Subcutaneous abdominal adipose tissue (tissue), 5 donors: Measurements from ENCODE around the gene TUBA8.
A peak's percentile ranks its signal among the peaks of the same experiment; 100 is the strongest.
"Not testable (repeated sequence)": the region's sequence is repeated elsewhere in the genome, so short reads cannot be mapped to it uniquely, and the experiment has no call there.

Experiments
- H3K27ac ChIP-seq: one replicate; pipeline ENCODE4 v1.7.0; 2013; ENCODE audit warnings: low read depth, mild to moderate bottlenecking, inconsistent platforms, low read length, moderate library complexity
- H3K27me3 ChIP-seq, 5 donors: one replicate each; pipeline ENCODE4 v1.7.0; 2013; ENCODE audit warnings: low read length in 5 of 5, inconsistent platforms in 1 of 5; ENCODE audit not compliant: control insufficient read depth in 5 of 5, insufficient read depth in 4 of 5
- H3K36me3 ChIP-seq, 5 donors: one replicate each; pipeline ENCODE4 v1.7.0; 2013; ENCODE audit warnings: low read length in 5 of 5; ENCODE audit not compliant: control insufficient read depth in 5 of 5, insufficient read depth in 5 of 5
- H3K4me1 ChIP-seq, 5 donors: one replicate each; pipeline ENCODE4 v1.7.0; 2013; ENCODE audit warnings: low read length in 5 of 5, mild to moderate bottlenecking in 3 of 5, moderate library complexity in 1 of 5; ENCODE audit not compliant: control insufficient read depth in 5 of 5, insufficient read depth in 5 of 5
- H3K4me3 ChIP-seq, 5 donors: one replicate each; pipeline ENCODE4 v1.7.0; 2013; ENCODE audit warnings: low read length in 5 of 5, low read depth in 1 of 5
- H3K9ac ChIP-seq, 5 donors: one replicate each; pipeline ENCODE4 v1.7.0; 2013; ENCODE audit warnings: low read length in 5 of 5, mild to moderate bottlenecking in 4 of 5, moderate library complexity in 3 of 5
- H3K9me3 ChIP-seq, 5 donors: one replicate each; pipeline ENCODE4 v1.7.0; 2013; ENCODE audit warnings: low read length in 5 of 5; ENCODE audit not compliant: control insufficient read depth in 5 of 5
- donor health status: healthy.
- donor health status: healthy.
- donor health status: healthy.
- donor health status: healthy.
- donor health status: healthy.

Gene TUBA8

GRCh38 chr22:18121506-18121905 is 10.9 kb downstream of the TUBA8 start:
- no peak overlapping the region for H3K9ac ChIP-seq
- H3K36me3 ChIP-seq: peaks cover 0 to 8% (median 4%) of the 10 kb centered on the region in 5 donors
- H3K4me1 ChIP-seq: peaks cover 0 to 14% (median 0%) of the 10 kb centered on the region in 5 donors
- H3K4me3 ChIP-seq: no peak overlapping the region
- no peaks in the 10 kb centered on the region for H3K9me3 ChIP-seq
- H3K27me3 ChIP-seq: no peaks in the 10 kb centered on the region
- H3K27ac ChIP-seq: no peak overlapping the region

- H3K9ac ChIP-seq: no peak overlapping the region
- no peaks in the 10 kb centered on the region for H3K27me3 ChIP-seq
- no peak overlapping the region for H3K4me3 ChIP-seq
- H3K9me3 ChIP-seq: no peaks in the 10 kb centered on the region
- H3K36me3 ChIP-seq: peaks cover 0 to 14% (median 8%) of the 10 kb centered on the region in 5 donors
- H3K4me1 ChIP-seq: peaks cover 0 to 14% (median 0%) of the 10 kb centered on the region in 5 donors
- H3K27ac ChIP-seq: no peak overlapping the region
These were observed 11.4 kb downstream of the TUBA8 start for GRCh38 chr22:18121954-18122554.

- not testable (repeated sequence) for H3K4me3 ChIP-seq, H3K27me3 ChIP-seq, H3K27ac ChIP-seq, H3K9me3 ChIP-seq, H3K9ac ChIP-seq
- Histone ChIP-seq H3K4me1 (peaks cover 0 to 14% (median 0%) of the 10 kb centered on the region in 5 donors), H3K36me3 (peaks cover 0 to 14% (median 8%) of the 10 kb centered on the region in 5 donors)
These were observed 12.9 kb downstream of the TUBA8 start for GRCh38 chr22:18123476-18124025.

- H3K9me3 ChIP-seq: no peaks in the 10 kb centered on the region
- H3K27ac ChIP-seq: no peak overlapping the region
These were observed 16.0 kb downstream of the TUBA8 start for GRCh38 chr22:18126606-18127005.

GRCh38 chr22:18130018-18130417 is 19.4 kb downstream of the TUBA8 start:
- H3K27me3 ChIP-seq: no peaks in the 10 kb centered on the region
- no peaks in the 10 kb centered on the region for H3K9me3 ChIP-seq
- H3K4me1 ChIP-seq: peaks cover 5 to 31% (median 26%) of the 10 kb centered on the region in 5 donors
- H3K27ac ChIP-seq: no peak overlapping the region
- peaks cover 0 to 15% (median 8%) of the 10 kb centered on the region in 5 donors for H3K36me3 ChIP-seq
- H3K4me3 ChIP-seq: no peak overlapping the region
- peak overlapping the region in 1 of 5 donors; percentile 26 for H3K9ac ChIP-seq

More at GRCh38 chr22:18126606-18127005, 16.0 kb downstream of the TUBA8 start:
- H3K27me3 ChIP-seq: no peaks in the 10 kb centered on the region
- peaks cover 0 to 19% (median 12%) of the 10 kb centered on the region in 5 donors for H3K4me1 ChIP-seq
- no peak overlapping the region for H3K4me3 ChIP-seq
- no peak overlapping the region for H3K9ac ChIP-seq
- peaks cover 0 to 11% (median 10%) of the 10 kb centered on the region in 5 donors for H3K36me3 ChIP-seq

GRCh38 chr22:18130699-18131429 is 20.3 kb downstream of the TUBA8 start:
- no peak overlapping the region for H3K4me3 ChIP-seq
- H3K27me3 ChIP-seq: no peaks in the 10 kb centered on the region
- peaks cover 5 to 26% (median 25%) of the 10 kb centered on the region in 5 donors for H3K4me1 ChIP-seq
- H3K36me3 ChIP-seq: peaks cover 0 to 15% (median 8%) of the 10 kb centered on the region in 5 donors
- no peak overlapping the region for H3K27ac ChIP-seq
- no peaks in the 10 kb centered on the region for H3K9me3 ChIP-seq
- H3K9ac ChIP-seq: no peak overlapping the region

GRCh38 chr22:18133452-18133851 is 22.8 kb downstream of the TUBA8 start:
- Histone ChIP-seq H3K9ac (peak overlapping the region in 2 of 5 donors; percentile 10 to 32), H3K36me3 (peaks cover 0 to 7% (median 0%) of the 10 kb centered on the region in 5 donors), H3K4me3 (peak overlapping the region in 1 of 5 donors; percentile 27), H3K9me3 (no peaks in the 10 kb centered on the region), H3K27me3 (no peaks in the 10 kb centered on the region), H3K4me1 (peaks cover 5 to 26% (median 25%) of the 10 kb centered on the region in 5 donors), H3K27ac (no peak overlapping the region)

GRCh38 chr22:18136563-18137320 is 26.1 kb downstream of the TUBA8 start:
- Histone ChIP-seq H3K4me3 (no peak overlapping the region), H3K9me3 (no peaks in the 10 kb centered on the region), H3K27ac (no peak overlapping the region), H3K36me3 (peaks cover 0 to 5% (median 0%) of the 10 kb centered on the region in 5 donors), H3K9ac (no peak overlapping the region), H3K27me3 (no peaks in the 10 kb centered on the region), H3K4me1 (peaks cover 5 to 14% (median 12%) of the 10 kb centered on the region in 5 donors)

- not testable (repeated sequence) for H3K4me3 ChIP-seq, H3K9ac ChIP-seq, H3K36me3 ChIP-seq, H3K27ac ChIP-seq, H3K27me3 ChIP-seq, H3K9me3 ChIP-seq
- H3K4me1 ChIP-seq: peaks cover 0 to 18% (median 0%) of the 10 kb centered on the region in 5 donors
These were observed 30.4 kb downstream of the TUBA8 start for GRCh38 chr22:18141004-18141403.
